HFFc6 (cell line): ENCODE data around the gene LCLAT1. TPM values are rescaled to one million over a fixed set of nuclear protein-coding genes. Genes with fewer than 3 reads are reported as not detected.

Source experiments
- DNase-seq: peaks from one replicate; pipeline ENCODE4 v3.0.0-alpha.2; 2018
- H3K27ac Mint-ChIP-seq: 2 replicates; pipeline ENCODE4 v1.8.0; 2020; ENCODE audit warnings: mild to moderate bottlenecking, mixed read lengths
- H3K27me3 Mint-ChIP-seq: 2 replicates; pipeline ENCODE4 v1.8.0; 2021; ENCODE audit warnings: mild to moderate bottlenecking, moderate library complexity, mixed read lengths; ENCODE audit not compliant: insufficient read depth
- H3K36me3 Mint-ChIP-seq: 2 replicates; pipeline ENCODE4 v1.8.0; 2021; ENCODE audit warnings: low read depth, mixed read lengths
- H3K4me1 Mint-ChIP-seq: 2 replicates; pipeline ENCODE4 v1.8.0; 2020; ENCODE audit warnings: low read depth, mixed read lengths
- H3K4me3 Mint-ChIP-seq: 2 replicates; pipeline ENCODE4 v1.8.0; 2020; ENCODE audit warnings: mild to moderate bottlenecking, moderate library complexity, mixed read lengths
- H3K9me3 Mint-ChIP-seq: 2 replicates; pipeline ENCODE4 v1.8.0; 2020; ENCODE audit warnings: mild to moderate bottlenecking, mixed read lengths
- CTCF ChIP-seq: fragments of 200-600 bp; sonication (generic); IDR thresholded peaks from 2 replicates; pipeline ENCODE4 v1.5.0; 2021; ENCODE audit warnings: antibody characterized with exemption, mild to moderate bottlenecking
- total RNA-seq, 6 experiments: library from RNA; stranded (reverse); fragmentation: NEBNext Ultra II Directional; extraction: Animal tissue kit (Norgen Biotek cat#: 25700); gene quantifications; 2 replicates in 1 of 6; 3 replicates in 5 of 6; pipeline ENCODE4 v1.2.3, GENCODE V29; 2021

The LCLAT1 gene
- total RNA-seq, 6 experiments from 2014 or later, result 21.0 to 27.0 (median 23.0) TPM

- no peak for DNase-seq
- no peak overlapping the region for H3K4me3 Mint-ChIP-seq
Observed at GRCh38 chr2:30436859-30437435, 10.1 kb upstream of the LCLAT1 start.

DNA sequence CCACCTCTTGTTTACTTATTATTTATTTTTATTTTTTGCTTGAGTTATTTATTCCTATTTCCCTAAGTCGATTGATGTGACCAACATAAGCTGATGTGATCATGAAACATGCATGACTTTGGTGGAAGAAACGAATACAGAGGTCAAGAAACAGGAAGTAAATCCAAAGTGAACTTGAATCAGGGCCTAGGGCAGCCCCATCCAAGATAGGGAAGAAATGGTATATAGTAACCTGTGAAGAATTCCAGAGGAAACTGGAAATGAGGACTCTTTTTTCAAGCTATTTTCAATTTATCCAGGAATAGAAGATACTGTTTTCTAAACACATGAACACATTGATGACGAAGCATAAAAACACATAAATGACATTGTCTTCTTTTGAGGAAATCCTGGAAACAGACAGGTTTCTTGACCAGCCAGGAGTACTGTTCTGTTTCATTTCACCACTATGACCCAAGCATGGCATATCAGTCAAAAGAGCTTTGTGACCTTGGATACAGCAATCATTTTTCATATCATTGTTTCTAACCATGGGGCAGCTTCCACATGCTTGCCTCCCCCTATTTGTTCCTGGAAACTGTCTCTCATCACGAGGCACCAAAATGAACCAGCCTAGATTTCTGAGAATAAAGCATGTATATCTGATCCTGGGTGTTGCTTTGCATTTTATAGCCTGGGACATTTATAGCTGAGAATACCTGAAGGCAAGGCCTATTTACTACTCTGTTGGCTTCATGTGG is 9.1 kb upstream of the LCLAT1 start:
- Mint-ChIP-seq H3K36me3 (no peaks in the 10 kb centered on the region), H3K27me3 (peaks cover 3% of the 10 kb centered on the region), H3K4me1 (peaks cover 20% of the 10 kb centered on the region), H3K4me3 (no peak overlapping the region), H3K9me3 (no peaks in the 10 kb centered on the region), H3K27ac (no peak overlapping the region)
- no peak for DNase-seq
- no peak for TF ChIP-seq CTCF

More at GRCh38 chr2:30436859-30437435, 10.1 kb upstream of the LCLAT1 start:
- no peaks in the 10 kb centered on the region for H3K36me3 Mint-ChIP-seq
- no peak overlapping the region; the same call in 1 of the 2 replicates for H3K27ac Mint-ChIP-seq
- H3K4me1 Mint-ChIP-seq, result peaks cover 20% of the 10 kb centered on the region
- H3K9me3 Mint-ChIP-seq, result no peaks in the 10 kb centered on the region
- no peak for TF ChIP-seq CTCF
- H3K27me3 Mint-ChIP-seq, result peaks cover 3% of the 10 kb centered on the region

DNA sequence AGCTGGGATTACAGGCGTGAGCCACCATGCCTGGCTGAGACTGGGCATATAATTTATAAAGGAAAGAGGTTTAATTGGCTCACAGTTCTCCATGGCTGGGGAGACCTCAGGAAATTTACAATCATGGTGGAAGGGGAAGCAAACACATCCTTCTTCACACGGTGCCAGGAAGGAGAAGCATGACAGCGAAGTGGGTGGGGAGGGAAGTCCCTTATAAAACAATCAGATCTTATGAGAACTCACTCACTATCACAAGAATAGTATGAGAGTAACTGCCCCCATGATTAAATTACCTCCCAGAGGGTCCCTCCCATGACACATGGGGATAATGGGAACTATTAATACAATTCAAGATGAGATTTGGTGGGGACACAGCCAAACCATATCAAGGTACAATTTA is 7.8 kb upstream of the LCLAT1 start:
- peaks cover 3% of the 10 kb centered on the region for H3K27me3 Mint-ChIP-seq
- H3K27ac Mint-ChIP-seq, result no peak overlapping the region
- no peaks in the 10 kb centered on the region for H3K9me3 Mint-ChIP-seq

DNA sequence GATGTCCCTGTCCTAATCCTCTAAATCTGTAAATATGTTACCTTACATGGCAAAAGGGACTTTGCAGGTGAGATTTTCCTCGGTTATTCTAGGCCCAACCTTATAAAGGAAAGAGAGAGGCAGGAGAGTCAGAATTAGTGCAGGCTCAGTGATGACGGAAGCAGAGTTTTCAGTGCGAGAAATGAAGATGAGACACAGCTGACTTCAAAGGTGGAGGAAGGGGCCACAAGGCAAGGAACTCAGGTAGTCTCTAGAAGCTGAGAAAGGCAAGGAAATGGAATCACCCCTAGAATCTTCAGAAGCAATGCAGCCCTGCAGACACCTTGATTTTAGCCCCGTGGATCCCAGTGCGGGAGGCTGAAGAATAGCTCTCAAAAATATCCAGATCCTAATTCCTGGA is 7.2 kb upstream of the LCLAT1 start:
- no peak overlapping the region for H3K4me3 Mint-ChIP-seq
- no peak for DNase-seq
- H3K27ac Mint-ChIP-seq, result no peak overlapping the region
- no peak for TF ChIP-seq CTCF
- H3K9me3 Mint-ChIP-seq, result no peaks in the 10 kb centered on the region
- H3K27me3 Mint-ChIP-seq, result peaks cover 2% of the 10 kb centered on the region
- H3K36me3 Mint-ChIP-seq, result no peaks in the 10 kb centered on the region
- H3K4me1 Mint-ChIP-seq, result peaks cover 12% of the 10 kb centered on the region

More for the DNA sequence above, 7.8 kb upstream of the LCLAT1 start:
- Mint-ChIP-seq H3K36me3 (no peaks in the 10 kb centered on the region), H3K4me1 (peaks cover 12% of the 10 kb centered on the region), H3K4me3 (no peak overlapping the region)
- DNase-seq, result no peak
- no peak for TF ChIP-seq CTCF

DNA sequence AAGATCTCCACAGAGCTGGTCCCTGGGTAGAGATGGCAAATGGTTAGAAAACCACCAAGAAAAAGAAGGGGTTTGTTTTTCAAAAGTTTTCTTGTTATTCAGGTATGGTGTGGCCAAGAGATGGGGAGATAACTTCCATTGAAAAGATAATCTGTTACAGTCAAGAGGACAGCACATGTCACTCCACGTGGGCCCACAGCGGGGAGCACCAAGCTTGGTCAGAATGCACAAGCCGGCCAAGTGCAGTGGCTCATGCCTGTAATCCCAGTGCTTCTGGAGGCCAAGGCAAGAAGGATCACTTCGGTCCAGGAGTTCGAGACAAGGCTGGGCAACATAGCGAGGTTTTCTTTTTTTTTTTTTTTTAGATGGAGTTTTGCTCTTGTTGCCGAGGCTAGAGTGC is 6.0 kb upstream of the LCLAT1 start:
- no peaks in the 10 kb centered on the region for H3K9me3 Mint-ChIP-seq
- no peak for DNase-seq
- H3K27ac Mint-ChIP-seq, result no peak overlapping the region
- no peak for TF ChIP-seq CTCF
- H3K36me3 Mint-ChIP-seq, result no peaks in the 10 kb centered on the region
- peaks cover 12% of the 10 kb centered on the region for H3K4me1 Mint-ChIP-seq
- no peak overlapping the region for H3K4me3 Mint-ChIP-seq
- H3K27me3 Mint-ChIP-seq, result no peaks in the 10 kb centered on the region
